Liver (tissue), 9 donors: ENCODE measurements around the gene BRF1. TPM values are rescaled to one million over a fixed set of nuclear protein-coding genes. Genes with fewer than 3 reads are reported as not detected.

Experiments
- DNase-seq: peaks from one replicate; pipeline ENCODE4 v3.0.0-alpha.2; 2017; ENCODE audit warnings: low spot score
- H3K27ac ChIP-seq, 2 donors: one replicate each; pipeline ENCODE4 v1.7.0; 2013; ENCODE audit warnings: inconsistent platforms in 2 of 2, low read length in 2 of 2, control low read depth in 1 of 2, low read depth in 1 of 2, mild to moderate bottlenecking in 1 of 2
- H3K27me3 ChIP-seq, 4 donors: one replicate each; pipeline versions ENCODE4 v1.6.1 to v1.7.0; 2013; ENCODE audit warnings: low read length in 3 of 4, inconsistent platforms in 1 of 4, mild to moderate bottlenecking in 1 of 4, moderate library complexity in 1 of 4; ENCODE audit not compliant: control insufficient read depth in 4 of 4, insufficient read depth in 4 of 4
- H3K36me3 ChIP-seq, 4 donors: one replicate each; pipeline versions ENCODE4 v1.6.1 to v1.7.0; 2013; ENCODE audit warnings: low read length in 3 of 4, mild to moderate bottlenecking in 3 of 4, low read depth in 1 of 4, moderate library complexity in 1 of 4; ENCODE audit not compliant: control insufficient read depth in 4 of 4, insufficient read depth in 3 of 4
- H3K4me1 ChIP-seq, 4 donors: one replicate each; pipeline versions ENCODE4 v1.6.1 to v1.7.0; 2013; ENCODE audit warnings: low read length in 3 of 4, mild to moderate bottlenecking in 3 of 4, moderate library complexity in 1 of 4; ENCODE audit not compliant: control insufficient read depth in 4 of 4, insufficient read depth in 4 of 4
- H3K4me3 ChIP-seq, 3 donors: one replicate each; pipeline versions ENCODE4 v1.6.1 to v1.7.0; 2013; ENCODE audit warnings: low read length in 3 of 3, control low read depth in 1 of 3, low read depth in 1 of 3, mild to moderate bottlenecking in 1 of 3
- H3K9ac ChIP-seq, 2 donors: one replicate each; pipeline ENCODE4 v1.7.0; 2013; ENCODE audit warnings: low read length in 2 of 2, mild to moderate bottlenecking in 2 of 2, moderate library complexity in 2 of 2, control low read depth in 1 of 2, low read depth in 1 of 2
- H3K9me3 ChIP-seq, 4 donors: one replicate each; pipeline versions ENCODE4 v1.6.1 to v1.7.0; 2013; ENCODE audit warnings: low read length in 3 of 4; ENCODE audit not compliant: control insufficient read depth in 4 of 4
- ATF3 ChIP-seq: IDR thresholded peaks from 2 replicates; pipeline ENCODE4 v1.6.1; 2016; ENCODE audit warnings: antibody characterized with exemption
- EGR1 ChIP-seq, 2 donors: IDR thresholded peaks; 2 replicates each; pipeline ENCODE4 v1.6.1; 2016 to 2018; ENCODE audit warnings: antibody characterized with exemption in 2 of 2, low read depth in 2 of 2
- FOXA1 ChIP-seq: IDR thresholded peaks from 2 replicates; pipeline ENCODE4 v1.6.1; 2016; ENCODE audit warnings: antibody characterized with exemption
- FOXA2 ChIP-seq: IDR thresholded peaks from 2 replicates; pipeline ENCODE4 v1.6.1; 2016; ENCODE audit warnings: antibody characterized with exemption
- GABPA ChIP-seq, 2 donors: IDR thresholded peaks in 1 of 2; conservative IDR thresholded peaks in 1 of 2; 2 replicates each; pipeline ENCODE4 v1.6.1; 2016; ENCODE audit warnings: antibody characterized with exemption in 2 of 2, mild to moderate bottlenecking in 1 of 2, moderate library complexity in 1 of 2
- HNF4A ChIP-seq, 2 donors: conservative IDR thresholded peaks; 2 replicates each; pipeline ENCODE4 v1.6.1; 2016; ENCODE audit warnings: antibody characterized with exemption in 2 of 2, mild to moderate bottlenecking in 2 of 2
- HNF4G ChIP-seq: IDR thresholded peaks from 2 replicates; pipeline ENCODE4 v1.6.1; 2016; ENCODE audit warnings: antibody characterized with exemption
- JUND ChIP-seq, 2 donors: IDR thresholded peaks; 2 replicates each; pipeline ENCODE4 v1.6.1; 2016; ENCODE audit warnings: antibody characterized with exemption in 2 of 2
- MAX ChIP-seq: IDR thresholded peaks from 2 replicates; pipeline ENCODE4 v1.6.1; 2016; ENCODE audit warnings: antibody characterized with exemption
- NR2F2 ChIP-seq: IDR thresholded peaks from 2 replicates; pipeline ENCODE4 v1.6.1; 2016; ENCODE audit warnings: antibody characterized with exemption
- RAD21 ChIP-seq, 2 donors: IDR thresholded peaks; 2 replicates each; pipeline ENCODE4 v1.6.1; 2016; ENCODE audit warnings: antibody characterized with exemption in 2 of 2, mild to moderate bottlenecking in 2 of 2
- RXRA ChIP-seq, 2 donors: IDR thresholded peaks; 2 replicates each; pipeline ENCODE4 v1.6.1; 2017 to 2018; ENCODE audit warnings: antibody characterized with exemption in 2 of 2, mild to moderate bottlenecking in 1 of 2
- SP1 ChIP-seq: IDR thresholded peaks from 2 replicates; pipeline ENCODE4 v1.6.1; 2018; ENCODE audit warnings: antibody characterized with exemption, mild to moderate bottlenecking
- TAF1 ChIP-seq: conservative IDR thresholded peaks from 2 replicates; pipeline ENCODE4 v1.6.1; 2016; ENCODE audit warnings: antibody characterized with exemption, mild to moderate bottlenecking
- YY1 ChIP-seq: IDR thresholded peaks from 2 replicates; pipeline ENCODE4 v1.6.1; 2016; ENCODE audit warnings: antibody characterized with exemption, mild to moderate bottlenecking
- WGBS: extraction: QIAGEN DNeasy Blood & Tissue Kit; methylation state at CpG from one replicate; pipeline ENCODE4 v1.1.7; 2013; 5-methylcytosine and 5-hydroxymethylcytosine counted together
- polyA plus RNA-seq, 2 donors: library from polyadenylated mRNA; stranded (reverse) in 1 of 2; unstranded in 1 of 2; fragments of 200-250 nt in 1 of 2; fragments of >200 nt in 1 of 2; fragmentation: Nextera tagmentation in 1 of 2; extraction: Ambion mirVana in 1 of 2; gene quantifications; one replicate each; pipeline versions ENCODE4 v1.2.1 to v1.2.3, GENCODE V29; 2013 to 2015
- total RNA-seq, 2 donors: library from RNA; depleted of rRNA; stranded (reverse); fragments of >200 nt; gene quantifications; one replicate each; pipeline ENCODE4 v1.2.3, GENCODE V29; 2014
- TF ChIP-seq, protein P1 (sequence below): IDR thresholded peaks from 2 replicates; pipeline ENCODE4 v1.6.1; 2016; ENCODE audit warnings: antibody characterized with exemption
- TF ChIP-seq, protein P2 (sequence below): IDR thresholded peaks from 2 replicates; pipeline ENCODE4 v1.6.1; 2016; ENCODE audit warnings: antibody characterized with exemption, mild to moderate bottlenecking
- TF ChIP-seq, protein P3 (sequence below): fragments of 150-350 bp; IDR thresholded peaks from 2 replicates; pipeline ENCODE4 v1.5.1; 2017; ENCODE audit warnings: improper control_type of control experiment, low read depth, low read length; ENCODE audit not compliant: missing input control
- donor health status: healthy.
- donor health status: healthy.
- donor health status: healthy.
- donor health status: healthy.
- donor health status: healthy.

The BRF1 gene
- total and polyA plus RNA-seq, 4 donors = 4.6 to 24.1 (median 10.6) TPM

DNA sequence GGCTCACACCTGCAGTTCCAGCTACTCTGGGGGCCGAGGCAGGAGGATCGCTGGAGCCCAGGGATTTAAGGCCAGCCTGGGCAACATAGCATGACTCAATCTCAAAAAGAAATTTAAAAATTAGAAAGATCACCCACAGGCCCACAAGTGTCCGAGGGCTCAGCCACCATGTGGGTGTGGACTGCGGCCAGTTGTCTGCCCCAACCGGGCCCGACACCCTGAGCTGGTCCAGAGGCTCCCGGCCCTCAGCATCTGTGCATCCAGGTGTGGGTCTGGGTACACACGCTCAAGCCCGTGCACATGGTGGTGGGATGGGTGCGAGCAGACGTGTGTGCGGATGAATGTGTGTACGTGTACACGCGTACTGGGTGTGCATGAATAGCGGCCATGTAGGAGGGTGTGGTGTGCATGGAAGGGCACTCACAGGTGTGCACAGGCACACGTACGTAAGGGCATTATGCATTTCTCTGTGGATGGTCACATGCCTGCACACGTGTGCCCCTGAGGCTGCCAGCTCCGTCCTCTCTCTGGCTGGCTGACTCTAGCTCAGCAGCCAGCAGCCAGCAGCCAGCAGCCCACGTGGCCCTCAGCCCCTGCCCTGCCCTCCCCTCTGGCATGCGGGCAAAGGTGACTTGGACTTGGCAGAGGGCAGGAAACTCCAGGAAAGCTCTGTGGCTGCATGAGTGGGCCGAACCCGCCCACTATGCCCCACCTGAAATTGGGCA lies 96.4 kb downstream of the BRF1 start:
- H3K4me1 ChIP-seq = peaks cover 12 to 29% (median 23%) of the 10 kb centered on the region in 4 donors
- H3K9ac ChIP-seq = no peak overlapping the region
- 34% methylated on average over 24 of the region's 24 CpGs for WGBS
- H3K9me3 ChIP-seq = no peaks in the 10 kb centered on the region
- DNase-seq = no peak
- no peaks in the 10 kb centered on the region for H3K36me3 ChIP-seq
- H3K27ac ChIP-seq = peak overlapping the region; percentile 71 to 77
- H3K4me3 ChIP-seq = no peak overlapping the region
- H3K27me3 ChIP-seq = no peaks in the 10 kb centered on the region
- TF ChIP-seq SP1 (peak; percentile 92), ATF3 (no peak), HNF4A (conservative IDR thresholded peaks at IDR 0.05) (peak; percentile 73 to 92), YY1 (no peak), FOXA1 (peak; percentile 40), TAF1 (no peak), FOXA2 (peak; percentile 38), NR2F2 (peak; percentile 48), GABPA (IDR thresholded peaks at IDR 0.05 in 1 of 2, conservative IDR thresholded peaks at IDR 0.05 in 1 of 2) (peak in 1 of 2 donors; percentile 56), RAD21 (IDR thresholded peaks at IDR 0.05) (peak in 1 of 2 donors; percentile 54), HNF4G (no peak), EGR1 (IDR thresholded peaks at IDR 0.05; ENCODE audit: low read depth in 2 of 2) (peak in 1 of 2 donors; percentile 44), RXRA (IDR thresholded peaks at IDR 0.05) (peak; percentile 92 to 99), MAX (no peak), JUND (IDR thresholded peaks at IDR 0.05) (peak in 1 of 2 donors; percentile 37)
- TF ChIP-seq, protein P1, sequence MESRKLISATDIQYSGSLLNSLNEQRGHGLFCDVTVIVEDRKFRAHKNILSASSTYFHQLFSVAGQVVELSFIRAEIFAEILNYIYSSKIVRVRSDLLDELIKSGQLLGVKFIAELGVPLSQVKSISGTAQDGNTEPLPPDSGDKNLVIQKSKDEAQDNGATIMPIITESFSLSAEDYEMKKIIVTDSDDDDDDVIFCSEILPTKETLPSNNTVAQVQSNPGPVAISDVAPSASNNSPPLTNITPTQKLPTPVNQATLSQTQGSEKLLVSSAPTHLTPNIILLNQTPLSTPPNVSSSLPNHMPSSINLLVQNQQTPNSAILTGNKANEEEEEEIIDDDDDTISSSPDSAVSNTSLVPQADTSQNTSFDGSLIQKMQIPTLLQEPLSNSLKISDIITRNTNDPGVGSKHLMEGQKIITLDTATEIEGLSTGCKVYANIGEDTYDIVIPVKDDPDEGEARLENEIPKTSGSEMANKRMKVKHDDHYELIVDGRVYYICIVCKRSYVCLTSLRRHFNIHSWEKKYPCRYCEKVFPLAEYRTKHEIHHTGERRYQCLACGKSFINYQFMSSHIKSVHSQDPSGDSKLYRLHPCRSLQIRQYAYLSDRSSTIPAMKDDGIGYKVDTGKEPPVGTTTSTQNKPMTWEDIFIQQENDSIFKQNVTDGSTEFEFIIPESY = no peak
- TF ChIP-seq, protein P2, sequence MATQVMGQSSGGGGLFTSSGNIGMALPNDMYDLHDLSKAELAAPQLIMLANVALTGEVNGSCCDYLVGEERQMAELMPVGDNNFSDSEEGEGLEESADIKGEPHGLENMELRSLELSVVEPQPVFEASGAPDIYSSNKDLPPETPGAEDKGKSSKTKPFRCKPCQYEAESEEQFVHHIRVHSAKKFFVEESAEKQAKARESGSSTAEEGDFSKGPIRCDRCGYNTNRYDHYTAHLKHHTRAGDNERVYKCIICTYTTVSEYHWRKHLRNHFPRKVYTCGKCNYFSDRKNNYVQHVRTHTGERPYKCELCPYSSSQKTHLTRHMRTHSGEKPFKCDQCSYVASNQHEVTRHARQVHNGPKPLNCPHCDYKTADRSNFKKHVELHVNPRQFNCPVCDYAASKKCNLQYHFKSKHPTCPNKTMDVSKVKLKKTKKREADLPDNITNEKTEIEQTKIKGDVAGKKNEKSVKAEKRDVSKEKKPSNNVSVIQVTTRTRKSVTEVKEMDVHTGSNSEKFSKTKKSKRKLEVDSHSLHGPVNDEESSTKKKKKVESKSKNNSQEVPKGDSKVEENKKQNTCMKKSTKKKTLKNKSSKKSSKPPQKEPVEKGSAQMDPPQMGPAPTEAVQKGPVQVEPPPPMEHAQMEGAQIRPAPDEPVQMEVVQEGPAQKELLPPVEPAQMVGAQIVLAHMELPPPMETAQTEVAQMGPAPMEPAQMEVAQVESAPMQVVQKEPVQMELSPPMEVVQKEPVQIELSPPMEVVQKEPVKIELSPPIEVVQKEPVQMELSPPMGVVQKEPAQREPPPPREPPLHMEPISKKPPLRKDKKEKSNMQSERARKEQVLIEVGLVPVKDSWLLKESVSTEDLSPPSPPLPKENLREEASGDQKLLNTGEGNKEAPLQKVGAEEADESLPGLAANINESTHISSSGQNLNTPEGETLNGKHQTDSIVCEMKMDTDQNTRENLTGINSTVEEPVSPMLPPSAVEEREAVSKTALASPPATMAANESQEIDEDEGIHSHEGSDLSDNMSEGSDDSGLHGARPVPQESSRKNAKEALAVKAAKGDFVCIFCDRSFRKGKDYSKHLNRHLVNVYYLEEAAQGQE = peak; percentile 26
- TF ChIP-seq, protein P3, sequence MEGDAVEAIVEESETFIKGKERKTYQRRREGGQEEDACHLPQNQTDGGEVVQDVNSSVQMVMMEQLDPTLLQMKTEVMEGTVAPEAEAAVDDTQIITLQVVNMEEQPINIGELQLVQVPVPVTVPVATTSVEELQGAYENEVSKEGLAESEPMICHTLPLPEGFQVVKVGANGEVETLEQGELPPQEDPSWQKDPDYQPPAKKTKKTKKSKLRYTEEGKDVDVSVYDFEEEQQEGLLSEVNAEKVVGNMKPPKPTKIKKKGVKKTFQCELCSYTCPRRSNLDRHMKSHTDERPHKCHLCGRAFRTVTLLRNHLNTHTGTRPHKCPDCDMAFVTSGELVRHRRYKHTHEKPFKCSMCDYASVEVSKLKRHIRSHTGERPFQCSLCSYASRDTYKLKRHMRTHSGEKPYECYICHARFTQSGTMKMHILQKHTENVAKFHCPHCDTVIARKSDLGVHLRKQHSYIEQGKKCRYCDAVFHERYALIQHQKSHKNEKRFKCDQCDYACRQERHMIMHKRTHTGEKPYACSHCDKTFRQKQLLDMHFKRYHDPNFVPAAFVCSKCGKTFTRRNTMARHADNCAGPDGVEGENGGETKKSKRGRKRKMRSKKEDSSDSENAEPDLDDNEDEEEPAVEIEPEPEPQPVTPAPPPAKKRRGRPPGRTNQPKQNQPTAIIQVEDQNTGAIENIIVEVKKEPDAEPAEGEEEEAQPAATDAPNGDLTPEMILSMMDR = no peak
